K562 (cell line): Measurements from ENCODE around the gene RC3H2. TPM values are rescaled to one million over a fixed set of nuclear protein-coding genes. Genes with fewer than 3 reads are reported as not detected.
A peak's percentile ranks its signal among the peaks of the same experiment; 100 is the strongest.

Experiments used
- BDP1 ChIP-seq: IDR thresholded peaks from 3 replicates; pipeline ENCODE4 v1.6.1; 2011; ENCODE audit not compliant: insufficient read length, insufficient read depth
- CEBPZ ChIP-seq: fragments of 150-350 bp; IDR thresholded peaks from 2 replicates; pipeline ENCODE4 v1.6.1; 2014; ENCODE audit warnings: low read depth, mild to moderate bottlenecking, low read length, borderline replicate concordance
- HEY1 ChIP-seq: fragments of 250-450 bp; sonication (Bioruptor Pico); IDR thresholded peaks from 2 replicates; pipeline ENCODE4 v1.5.0; 2020; ENCODE audit warnings: mild to moderate bottlenecking, moderate library complexity, borderline replicate concordance
- HMG20A ChIP-seq: fragments of 450-650 bp; formaldehyde crosslinking; conservative IDR thresholded peaks from 2 replicates; pipeline ENCODE4 v1.4.0; 2020; ENCODE audit warnings: mild to moderate bottlenecking, mixed read lengths
- SRSF9 ChIP-seq: fragments of 200-400 bp; formaldehyde crosslinking; IDR thresholded peaks from 2 replicates; pipeline ENCODE4 v1.6.1; 2017; ENCODE audit warnings: low read depth, low read length, borderline replicate concordance
- SUPT5H ChIP-seq: fragments of 450-650 bp; IDR thresholded peaks from 2 replicates; pipeline ENCODE4 v1.6.1; 2016
- TARDBP ChIP-seq: fragments of 450-650 bp; IDR thresholded peaks from 2 replicates; pipeline ENCODE4 v1.6.1; 2016
- ZBTB40 ChIP-seq, 2 experiments: fragments of 450-650 bp in 1 of 2; sonication (generic) in 1 of 2; formaldehyde crosslinking in 1 of 2; IDR thresholded peaks; 2 replicates each; pipeline versions ENCODE4 v1.7.1 to v1.9.0; 2016 to 2022; ENCODE audit warnings: inconsistent platforms in 1 of 2, mild to moderate bottlenecking in 1 of 2, missing genetic modification reagents in 1 of 2
- ZNF274 ChIP-seq: IDR thresholded peaks from 2 replicates; pipeline ENCODE4 v1.6.1; 2011; ENCODE audit warnings: low read depth, mild to moderate bottlenecking, low read length, moderate library complexity, borderline replicate concordance
- ZNF583 ChIP-seq: fragments of 250-450 bp; sonication (Bioruptor Pico); IDR thresholded peaks from 2 replicates; pipeline ENCODE4 v1.4.0; 2020
- ZNF586 ChIP-seq: fragments of 450-650 bp; formaldehyde crosslinking; conservative IDR thresholded peaks from 2 replicates; pipeline ENCODE4 v1.4.0; 2020; ENCODE audit warnings: mild to moderate bottlenecking, moderate library complexity
- ZNF589 ChIP-seq: fragments of 200-800 bp; sonication (Bioruptor generic); IDR thresholded peaks from 2 replicates; pipeline ENCODE4 v1.6.1; 2016; ENCODE audit warnings: low read depth, missing genetic modification characterization, missing compliant biosample characterization
- ZNF77 ChIP-seq: fragments of 250-450 bp; sonication (Bioruptor Pico); IDR thresholded peaks from 2 replicates; pipeline ENCODE4 v1.5.0; 2020
- polyA plus RNA-seq, 8 experiments: library from polyadenylated mRNA; depleted of rRNA in 4 of 8; stranded (reverse) in 5 of 8; unstranded in 3 of 8; fragments of >200 nt; fragmentation: Nextera tagmentation in 2 of 8; fragmentation: Illumina TruSeq in 1 of 8; extraction: Ambion mirVana in 2 of 8; extraction: Trizol in 1 of 8; gene quantifications; 2 replicates each; pipeline versions ENCODE4 v1.2.1 to v1.2.3, GENCODE V29; 2011 to 2014; ENCODE audit warnings: inconsistent platforms in 1 of 8, missing spikeins in 1 of 8
- total RNA-seq, 7 experiments: library from RNA; depleted of rRNA in 6 of 7; stranded (reverse); fragments of >200 nt in 6 of 7; fragmentation: Illumina TruSeq in 2 of 7; extraction: Trizol in 2 of 7; gene quantifications; 2 replicates each; pipeline versions ENCODE4 v1.2.1 to v1.2.3, GENCODE V29; 2011 to 2021; ENCODE audit warnings: low replicate concordance in 1 of 7

RC3H2 gene
- total and polyA plus RNA-seq, 9 of the 15 experiments (the other 6 are each of a cell fraction or from before 2014, with no cell fraction given): 5.6 to 35.4 (median 18.6) TPM

GRCh38 chr9:122904823-122905710 lies at the start of gene RC3H2 (continued):
- TF ChIP-seq CEBPZ (peak; percentile 30; the same call in 1 of the 2 replicates), TARDBP (no peak), SUPT5H (peak; percentile 94), HMG20A (no peak), HEY1 (CRISPR knock-in tag) (no peak), ZNF589 (CRISPR knock-in tag) (0 out of 2 replicates have a peak, but pooled peaks have one; percentile 47), BDP1 (no peak), ZNF77 (no peak), ZNF274 (no peak), ZNF583 (CRISPR knock-in tag) (0 out of 2 replicates have a peak, but pooled peaks have one; percentile 22), ZNF586 (CRISPR knock-in tag) (no peak), ZBTB40 (IDR thresholded peaks at IDR 0.05) (peak; percentile 77), ZBTB40 (CRISPR knock-in tag; IDR thresholded peaks at IDR 0.05) (no peak), SRSF9 (no peak)
